Head of caudate nucleus (tissue), 42 donors: ENCODE measurements around the gene DNAJC22.

ENCODE experiments used
- DNase-seq, 42 donors: peaks; one replicate each; pipeline versions ENCODE4 v3.0.0 to v3.0.0-alpha.2; 2020 to 2021; ENCODE audit warnings: mixed read lengths in 7 of 42
- intact Hi-C: fragments of 100-400 bp; cut with DNase I; formaldehyde crosslinking; loops from one replicate; pipeline ENCODE4 v1.15.0; 2022

Gene DNAJC22

GRCh38 chr12:49341777-49342065 is 5.0 kb upstream of the DNAJC22 start:
- intact Hi-C loops: no loop called here
- peak in 2 of 42 donors; percentile 37 to 47 for DNase-seq

DNA sequence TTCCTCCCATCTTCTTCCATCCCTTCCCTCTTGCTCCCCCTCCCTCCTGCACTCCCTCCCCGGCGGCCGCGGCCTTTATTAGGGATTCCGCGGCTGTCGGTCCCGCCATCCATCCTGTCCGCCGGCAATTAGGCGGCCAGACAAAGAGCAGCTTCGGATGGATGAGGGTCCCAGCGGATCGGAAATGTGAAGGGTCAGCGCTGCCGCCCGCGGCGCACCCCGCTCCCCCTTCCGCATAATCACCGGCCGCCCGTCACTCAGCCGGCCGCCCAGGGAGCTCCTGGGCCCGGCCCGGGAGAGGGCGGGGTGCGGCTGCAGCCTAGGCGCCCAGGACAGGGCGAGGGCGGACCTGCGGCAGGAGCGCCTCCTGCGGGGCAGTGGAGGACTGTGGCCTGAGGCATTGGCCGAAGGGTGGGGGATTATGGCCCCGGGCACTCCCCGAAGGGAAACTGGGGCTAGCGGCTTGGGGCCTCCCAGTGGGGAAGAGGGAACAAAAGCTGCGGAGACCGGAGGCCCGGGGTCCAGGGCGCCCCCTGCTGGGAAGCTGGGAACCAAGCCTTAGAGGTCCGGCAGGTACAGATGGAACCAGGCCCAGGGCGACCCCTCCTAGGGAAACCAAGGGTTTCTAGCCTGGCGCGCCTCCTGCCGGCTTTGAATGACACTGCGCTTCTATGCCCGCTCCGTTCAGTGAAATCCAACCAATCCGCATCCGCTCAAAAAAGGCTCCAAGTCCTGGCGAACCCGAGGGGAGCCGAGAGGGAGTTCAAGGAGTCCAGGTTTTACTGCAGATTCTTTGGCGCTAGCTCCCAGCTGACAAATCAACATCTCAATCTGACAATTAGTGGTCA is 4.4 kb upstream of the DNAJC22 start:
- intact Hi-C loops: no loop called here
- DNase-seq: peak; percentile 53 to 90 (median 78)

DNA sequence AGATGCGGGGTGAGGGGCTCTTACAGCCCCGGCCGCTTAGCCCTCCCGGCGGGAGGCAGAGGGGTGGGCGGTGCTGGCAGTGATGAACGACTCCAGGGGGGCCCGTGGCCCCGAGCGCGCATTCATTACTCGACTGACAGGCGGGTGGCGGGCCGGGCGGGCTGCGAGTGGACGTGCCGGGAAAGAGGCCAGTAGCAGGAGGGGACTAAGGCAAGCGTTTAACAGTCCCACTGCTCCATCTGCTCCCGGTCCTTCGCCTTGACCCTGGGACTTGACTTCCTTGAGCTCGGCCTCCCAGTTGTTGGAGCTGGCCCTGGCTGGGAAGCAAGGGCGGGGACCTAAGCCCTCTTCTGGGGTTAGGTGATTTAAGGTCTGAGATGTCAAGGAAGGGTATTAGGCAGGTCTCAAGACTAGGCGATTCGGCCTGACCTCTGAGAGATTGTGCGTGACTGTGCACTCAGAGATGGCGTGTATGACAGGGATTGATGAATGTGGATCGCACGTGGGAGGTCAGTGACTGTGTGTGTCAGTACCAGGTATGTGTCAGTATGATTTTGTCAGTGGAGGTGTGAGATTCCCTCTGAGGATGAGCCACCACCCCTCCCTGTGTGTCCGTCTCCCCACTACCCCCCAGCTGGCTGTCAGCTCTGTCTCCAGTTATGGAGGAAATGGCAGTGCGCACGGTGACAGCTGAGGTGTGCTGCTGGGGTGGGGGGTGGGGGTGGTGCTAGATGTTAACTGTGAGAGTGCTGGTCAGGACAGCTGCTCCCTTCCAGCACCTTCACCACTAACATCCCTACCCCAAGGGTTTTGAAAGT is 3.6 kb upstream of the DNAJC22 start:
- peak in 15 of 42 donors; percentile 7 to 61 (median 37) for DNase-seq

DNA sequence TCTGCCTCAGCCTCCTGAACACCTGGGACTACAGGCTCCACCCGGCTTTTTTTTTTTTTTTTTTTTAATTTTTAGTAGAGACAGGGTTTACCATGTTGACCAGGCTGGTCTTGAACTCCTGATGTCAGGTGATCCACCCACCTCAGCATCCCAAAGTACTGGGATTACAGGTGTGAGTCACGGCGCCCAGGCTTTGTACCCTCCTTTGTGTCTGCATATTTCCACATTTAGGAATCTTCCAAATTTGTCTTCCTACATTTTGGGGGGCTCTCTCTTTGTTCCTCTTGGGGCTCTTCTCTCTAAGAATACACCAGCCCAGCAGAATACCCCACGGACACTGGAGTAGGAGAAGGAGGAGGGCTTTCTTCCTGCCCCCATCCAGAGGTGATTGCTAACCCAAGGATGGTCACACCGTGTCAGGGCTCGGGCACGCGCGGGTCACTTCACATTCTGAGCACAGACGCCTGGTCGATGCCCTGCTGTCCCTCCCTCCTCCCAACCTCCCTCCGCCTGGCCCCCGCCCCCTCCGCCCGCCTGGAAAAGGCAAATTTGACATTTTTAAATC is 2.1 kb upstream of the DNAJC22 start:
- intact Hi-C loops: no loop called here
- DNase-seq: peak in 6 of 42 donors; percentile 3 to 32 (median 18)

More for the DNA sequence above, 3.6 kb upstream of the DNAJC22 start:
- intact Hi-C loops: no loop called here

GRCh38 chr12:49345051-49345824 is 1.4 kb upstream of the DNAJC22 start:
- intact Hi-C loops: no loop called here
- peak in 15 of 42 donors; percentile 8 to 64 (median 40) for DNase-seq

DNA sequence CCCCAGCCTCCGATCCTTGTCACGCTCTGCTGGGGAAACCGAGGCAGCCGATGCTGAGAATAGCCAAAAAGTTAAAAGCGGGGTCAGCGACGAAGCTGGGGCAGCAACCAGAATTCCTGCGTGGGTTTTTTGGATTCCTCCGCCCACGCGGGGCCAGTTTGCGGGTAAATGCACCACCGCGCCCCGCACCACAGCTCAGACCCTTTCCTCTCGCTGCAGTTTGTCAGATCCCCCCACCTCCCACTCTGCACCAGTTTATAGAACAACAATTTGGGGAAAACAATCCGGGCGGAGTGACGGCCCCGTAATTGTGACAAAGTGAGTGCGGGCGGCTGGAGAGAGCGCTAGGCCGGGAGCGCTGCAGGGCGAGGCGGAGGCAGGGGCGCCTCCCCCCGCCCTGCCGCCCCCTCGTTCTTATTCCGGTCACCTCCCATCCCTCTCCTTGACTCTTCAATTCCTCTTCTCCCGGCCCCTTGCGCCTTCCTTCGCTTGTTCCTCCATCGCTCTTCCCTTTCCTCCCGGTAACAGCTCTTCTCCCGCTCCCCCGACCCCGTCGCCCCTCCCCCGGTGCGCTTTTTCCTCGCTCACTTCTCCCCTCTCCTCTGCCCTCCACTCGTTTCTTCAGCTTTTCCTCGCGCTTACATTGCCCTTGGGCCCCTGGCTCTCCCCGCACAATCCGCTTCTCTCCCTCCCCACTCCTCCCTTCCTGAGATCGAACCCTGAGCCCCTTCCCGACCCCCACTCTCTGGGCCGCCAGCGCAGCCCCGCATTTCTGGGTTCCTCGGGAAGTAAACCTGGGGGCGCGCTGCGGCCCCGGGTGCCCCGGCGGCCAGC is 646 bp upstream of the DNAJC22 start:
- DNase-seq: peak in 8 of 42 donors; percentile 3 to 42 (median 14)
- intact Hi-C loops: no loop called here

GRCh38 chr12:49347311-49348193 is 864 bp downstream of the DNAJC22 start:
- DNase-seq: peak; percentile 82 to 96 (median 93)

GRCh38 chr12:49348781-49349180 is 2.1 kb downstream of the DNAJC22 start:
- intact Hi-C loops: no loop called here
- DNase-seq: peak in 2 of 42 donors; percentile 18 to 23

More at GRCh38 chr12:49347311-49348193, 864 bp downstream of the DNAJC22 start:
- intact Hi-C loops: no loop called here

DNA sequence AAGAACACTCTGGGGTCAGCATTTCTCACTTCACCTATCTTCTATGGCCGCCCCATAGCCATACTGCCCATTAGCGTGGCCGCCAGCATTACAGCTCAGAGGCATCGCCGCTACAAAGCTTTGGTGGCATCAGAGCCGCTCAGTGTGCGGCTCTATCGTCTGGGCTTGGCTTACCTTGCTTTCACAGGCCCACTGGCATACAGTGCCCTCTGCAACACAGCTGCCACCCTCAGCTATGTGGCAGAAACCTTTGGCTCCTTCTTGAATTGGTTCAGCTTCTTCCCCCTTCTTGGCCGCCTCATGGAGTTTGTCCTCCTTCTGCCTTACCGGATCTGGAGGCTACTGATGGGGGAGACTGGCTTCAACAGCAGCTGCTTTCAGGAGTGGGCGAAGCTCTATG is 2.6 kb downstream of the DNAJC22 start:
- intact Hi-C loops: no loop called here

GRCh38 chr12:49352351-49352750 is 5.7 kb downstream of the DNAJC22 start:
- DNase-seq: peak in 1 of 42 donors; percentile 21
- intact Hi-C loops: no loop called here

More for the DNA sequence above, 2.6 kb downstream of the DNAJC22 start:
- DNase-seq: peak in 2 of 42 donors; percentile 19 to 26

DNA sequence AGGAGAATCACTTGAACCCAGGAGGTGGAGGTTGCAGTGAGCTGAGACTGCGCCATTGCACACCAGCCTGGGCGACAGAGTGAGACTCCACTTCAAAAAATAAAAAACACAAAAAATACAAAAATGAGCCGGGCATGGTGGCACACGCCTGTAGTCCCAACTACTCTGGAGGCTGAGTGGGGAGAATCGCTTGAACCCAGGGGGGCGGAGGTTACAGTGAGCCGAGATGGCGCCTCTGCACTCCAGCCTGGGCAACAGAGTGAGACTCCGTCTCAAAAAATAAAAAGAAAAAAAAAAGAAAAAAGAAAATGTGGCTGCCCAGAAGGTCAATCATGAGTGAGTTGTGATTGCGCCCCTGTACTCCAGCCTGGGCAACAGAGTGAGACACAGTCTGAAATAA is 9.2 kb downstream of the DNAJC22 start:
- intact Hi-C loops: loop anchor here (5.0 kb wide), 1 partner anchor 161 kb away; no protein-coding TSS in a partner anchor
- no peak for DNase-seq

- intact Hi-C loops: loop anchor here (5.0 kb wide), 1 partner anchor 160 kb away; no protein-coding TSS in a partner anchor
Observed at GRCh38 chr12:49357103-49357678, 10.5 kb downstream of the DNAJC22 start.

GRCh38 chr12:49358483-49359141 is 11.9 kb downstream of the DNAJC22 start:
- peak in 22 of 42 donors; percentile 31 to 83 (median 58) for DNase-seq
- intact Hi-C loops: loop anchor here (5.0 kb wide), 1 partner anchor 159 kb away; no protein-coding TSS in a partner anchor

More at GRCh38 chr12:49357103-49357678, 10.5 kb downstream of the DNAJC22 start:
- DNase-seq: no peak

- intact Hi-C loops: loop anchor here (5.0 kb wide), 1 partner anchor 158 kb away; no protein-coding TSS in a partner anchor
- DNase-seq: no peak
Observed at GRCh38 chr12:49359671-49360070, 13.0 kb downstream of the DNAJC22 start.

DNA sequence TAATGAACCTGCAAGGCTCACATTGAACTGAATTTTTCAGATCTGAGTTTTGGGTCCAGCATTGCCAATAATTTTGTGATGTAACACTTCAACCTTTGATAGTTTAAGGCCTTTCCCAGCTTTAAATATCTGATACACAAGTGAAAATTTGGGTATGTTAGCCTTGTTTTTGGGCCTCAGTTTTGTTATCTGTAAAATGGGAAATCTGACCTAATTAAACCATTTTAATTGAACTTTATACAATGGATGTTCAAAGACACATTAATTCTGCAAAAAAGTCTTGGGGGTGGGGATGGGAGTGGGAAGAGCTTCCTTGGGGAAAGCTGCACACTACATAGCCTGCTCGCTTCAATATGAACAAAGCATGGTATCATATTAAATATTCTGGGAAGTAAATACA is 15.4 kb downstream of the DNAJC22 start:
- no peak for DNase-seq
- intact Hi-C loops: no loop called here

DNA sequence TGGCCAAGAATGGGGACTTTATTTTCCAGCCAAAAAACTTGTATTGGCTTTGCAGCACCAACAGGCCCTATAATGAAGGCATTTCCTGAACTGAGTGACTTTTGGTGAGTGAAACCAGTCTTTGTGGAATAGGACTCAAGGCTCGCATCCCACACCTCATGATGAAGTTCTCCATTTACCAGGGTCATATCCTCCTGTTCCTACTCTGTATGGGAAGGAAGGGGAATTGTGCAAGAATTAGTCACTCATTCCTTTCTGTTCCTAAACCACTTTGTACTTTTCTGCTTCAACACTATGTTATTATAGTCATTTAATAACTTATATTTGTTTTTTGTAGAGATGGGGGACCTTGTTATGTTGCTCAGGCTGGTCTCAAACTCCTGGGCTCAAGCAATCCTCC is 18.3 kb downstream of the DNAJC22 start:
- DNase-seq: no peak
- intact Hi-C loops: no loop called here
